ENCODE data around the gene ALDH5A1.

DNA sequence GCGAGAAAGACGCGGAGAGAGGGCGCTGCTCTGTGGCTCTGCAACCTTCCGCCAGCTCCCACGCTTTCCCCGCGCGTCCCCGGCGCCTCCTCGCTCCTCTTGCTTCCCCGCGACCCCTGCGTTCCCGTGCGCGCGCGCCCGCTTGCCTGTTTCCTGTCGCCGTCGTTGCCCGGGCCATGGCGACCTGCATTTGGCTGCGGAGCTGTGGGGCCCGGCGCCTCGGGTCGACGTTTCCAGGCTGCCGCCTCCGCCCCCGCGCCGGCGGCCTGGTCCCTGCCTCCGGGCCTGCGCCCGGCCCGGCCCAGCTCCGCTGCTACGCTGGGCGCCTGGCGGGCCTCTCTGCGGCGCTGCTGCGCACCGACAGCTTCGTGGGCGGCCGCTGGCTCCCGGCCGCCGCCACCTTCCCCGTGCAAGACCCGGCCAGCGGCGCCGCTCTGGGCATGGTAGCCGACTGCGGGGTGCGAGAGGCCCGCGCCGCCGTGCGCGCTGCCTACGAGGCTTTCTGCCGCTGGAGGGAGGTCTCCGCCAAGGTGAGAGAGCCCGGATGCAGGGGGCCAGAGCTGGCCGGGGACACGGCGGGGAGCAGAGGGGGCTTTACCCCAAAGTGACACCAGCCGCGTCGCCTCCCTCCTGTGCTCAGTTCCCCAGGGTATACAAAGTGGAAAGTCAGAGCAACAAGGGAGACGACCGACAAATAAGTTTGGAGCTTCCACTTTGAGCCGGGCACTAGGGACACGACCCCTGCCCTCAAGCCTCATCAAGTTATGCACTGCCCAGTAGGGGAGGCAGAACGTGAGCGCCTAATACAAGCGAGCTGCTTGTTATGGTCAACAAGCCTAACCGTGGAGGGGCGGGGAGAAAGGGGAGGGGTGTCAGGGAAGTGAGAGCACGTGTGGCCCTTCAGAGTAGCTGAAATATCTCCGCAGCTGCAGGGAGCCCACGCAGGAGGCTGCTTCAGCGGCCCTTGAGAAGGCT is at the start of gene ALDH5A1:
- TF ChIP-seq POLR2A (IDR thresholded peaks at IDR 0.05; ENCODE audit: low read depth, low read length), result no peak; the same call in 1 of the 2 replicates
- no peak for TF ChIP-seq POLR2AphosphoS5 (IDR thresholded peaks at IDR 0.05; ENCODE audit: low read depth, low read length)
- TF ChIP-seq TAF1 (IDR thresholded peaks at IDR 0.05; ENCODE audit: borderline replicate concordance, low read depth, low read length), result no peak

Data from GM12892 (cell line).